Cerebellar nuclear complex (tissue), 1 donor: Measurements from ENCODE around the gene PRRG2.
A peak's percentile ranks its signal among the peaks of the same experiment; 100 is the strongest.

Experiments
- DNase-seq, 2 experiments: peaks; one replicate each; lab custom pipeline; 2025; lab: John Stamatoyannopoulos, UW

The PRRG2 gene

GRCh38 chr19:49640113-49640898, 59.2 kb downstream of the PRRG2 start, which contains the start of gene RRAS:
TSS of gene RRAS (minus strand) at chr19:49640143. CDS start at chr19:49640098, 45 bp downstream.
- peak; percentile 97 for DNase-seq
